GM18870 (cell line): Measurements from ENCODE around the gene DGUOK.

ENCODE experiments used
- ATAC-seq: cut with Tn5 transposase; IDR thresholded peaks from one replicate; pipeline ENCODE4 v1.9.1; 2021; ENCODE audit warnings: moderate library complexity; ENCODE audit not compliant: unreplicated experiment

DGUOK gene

GRCh38 chr2:73977466-73977865 lies 50.8 kb downstream of the DGUOK start:
- no peak for ATAC-seq

- no peak for ATAC-seq
These were observed 52.3 kb downstream of the DGUOK start for GRCh38 chr2:73979021-73979420.

- no peak for ATAC-seq
These were observed 53.0 kb downstream of the DGUOK start for GRCh38 chr2:73979686-73980085.

- no peak for ATAC-seq
These were observed 53.9 kb downstream of the DGUOK start for GRCh38 chr2:73980566-73980965.

- ATAC-seq, result no peak
These were observed 54.7 kb downstream of the DGUOK start for GRCh38 chr2:73981081-73982001.

GRCh38 chr2:73982140-73982617 lies 55.5 kb downstream of the DGUOK start:
- no peak for ATAC-seq

GRCh38 chr2:73983322-73984202 lies 56.9 kb downstream of the DGUOK start:
- ATAC-seq, result no peak

- ATAC-seq, result no peak
These were observed 57.7 kb downstream of the DGUOK start, which contains the start of gene TET3 for GRCh38 chr2:73984203-73984921. TSS of gene TET3 (plus strand) at chr2:73984910. CDS start at chr2:73986404, 1,494 bp downstream.

GRCh38 chr2:73984922-73985307 lies 58.2 kb downstream of the DGUOK start:
- no peak for ATAC-seq

GRCh38 chr2:73985308-73986084 lies 58.8 kb downstream of the DGUOK start:
- peak; percentile 46 for ATAC-seq

- no peak for ATAC-seq
These were observed 59.5 kb downstream of the DGUOK start for GRCh38 chr2:73986085-73986681.

GRCh38 chr2:73987109-73987947 lies 60.6 kb downstream of the DGUOK start:
- ATAC-seq, result no peak

- ATAC-seq, result no peak
These were observed 61.4 kb downstream of the DGUOK start for GRCh38 chr2:73987948-73988700.

GRCh38 chr2:73989972-73990371 lies 63.3 kb downstream of the DGUOK start:
- no peak for ATAC-seq

GRCh38 chr2:73990531-73990930 lies 63.9 kb downstream of the DGUOK start:
- ATAC-seq, result no peak

- ATAC-seq, result no peak
These were observed 65.4 kb downstream of the DGUOK start for GRCh38 chr2:73992036-73992435.

- ATAC-seq, result no peak
These were observed 66.7 kb downstream of the DGUOK start for GRCh38 chr2:73993376-73993775.

GRCh38 chr2:73993778-73994177 lies 67.1 kb downstream of the DGUOK start:
- no peak for ATAC-seq
